Measurements from ENCODE around the gene SIRT1. TPM values are rescaled to one million over a fixed set of nuclear protein-coding genes. Genes with fewer than 3 reads are reported as not detected.

SIRT1 gene
- total RNA-seq, 1 experiment from 2014 or later, result 22.8 TPM

GRCh38 chr10:67851186-67851585 is 33.3 kb upstream of the SIRT1 start:
- CTCF ChIA-PET, result interaction anchor here (2.2 kb wide), 1 partner anchor 361 kb away, joined by 5 read pairs; no protein-coding TSS in a partner anchor
- intact Hi-C loops (cut with micrococcal nuclease), result loop anchor here (10.0 kb wide), 1 partner anchor 484 kb away; the partner anchor contains the start of genes HNRNPH3 and PBLD
- Histone ChIP-seq H3K27ac (ENCODE audit: low read depth, low read length) (no peak overlapping the region), H2AFZ (ENCODE audit: low read depth, low read length, poor library complexity, severe bottlenecking) (no peak overlapping the region), H3K9me3 (ENCODE audit: control insufficient read depth in 1 of 2, insufficient read depth in 1 of 2, low read depth in 1 of 2, low read length in 2 of 2) (no peaks in the 10 kb centered on the region), H3K36me3 (ENCODE audit: control insufficient read depth in 1 of 2, insufficient read depth in 2 of 2, low read length in 2 of 2) (no peaks in the 10 kb centered on the region), H3K4me2 (ENCODE audit: low read length) (no peak overlapping the region), H3K9ac (ENCODE audit: low read length) (no peak overlapping the region), H3K79me2 (ENCODE audit: insufficient read depth, low read length) (no peaks in the 10 kb centered on the region), H3K27me3 (ENCODE audit: insufficient read depth, low read length) (no peaks in the 10 kb centered on the region), H3K9me2 (ENCODE audit: insufficient read depth) (no peaks in the 10 kb centered on the region), H4K20me1 (ENCODE audit: insufficient read depth) (no peaks in the 10 kb centered on the region), H3K4me3 (replicated peaks in 1 of 2; ENCODE audit: low read depth in 1 of 2, low read length in 2 of 2) (no peak overlapping the region), H3K4me1 (ENCODE audit: control insufficient read depth in 1 of 2, insufficient read depth in 2 of 2, low read length in 2 of 2) (0 out of 4 replicates have a peak, but pooled peaks cover 0 to 2% of the 10 kb centered on the region in 2 experiments)
- BruUV-seq (replicated peaks), result no TSS peak
- DNase-seq (ENCODE audit: low read depth, low spot score) (no peak), ATAC-seq (no peak)
- TF ChIP-seq SIN3A (IDR thresholded peaks at IDR 0.05; ENCODE audit: low read depth), result no peak
- TF ChIP-seq ZFX (IDR thresholded peaks at IDR 0.05), result no peak
- no peak for TF ChIP-seq EGR1 (IDR thresholded peaks at IDR 0.05; ENCODE audit: low read depth)
- TF ChIP-seq CEBPB (IDR thresholded peaks at IDR 0.05; ENCODE audit: low read depth), result no peak
- TF ChIP-seq, protein P1, sequence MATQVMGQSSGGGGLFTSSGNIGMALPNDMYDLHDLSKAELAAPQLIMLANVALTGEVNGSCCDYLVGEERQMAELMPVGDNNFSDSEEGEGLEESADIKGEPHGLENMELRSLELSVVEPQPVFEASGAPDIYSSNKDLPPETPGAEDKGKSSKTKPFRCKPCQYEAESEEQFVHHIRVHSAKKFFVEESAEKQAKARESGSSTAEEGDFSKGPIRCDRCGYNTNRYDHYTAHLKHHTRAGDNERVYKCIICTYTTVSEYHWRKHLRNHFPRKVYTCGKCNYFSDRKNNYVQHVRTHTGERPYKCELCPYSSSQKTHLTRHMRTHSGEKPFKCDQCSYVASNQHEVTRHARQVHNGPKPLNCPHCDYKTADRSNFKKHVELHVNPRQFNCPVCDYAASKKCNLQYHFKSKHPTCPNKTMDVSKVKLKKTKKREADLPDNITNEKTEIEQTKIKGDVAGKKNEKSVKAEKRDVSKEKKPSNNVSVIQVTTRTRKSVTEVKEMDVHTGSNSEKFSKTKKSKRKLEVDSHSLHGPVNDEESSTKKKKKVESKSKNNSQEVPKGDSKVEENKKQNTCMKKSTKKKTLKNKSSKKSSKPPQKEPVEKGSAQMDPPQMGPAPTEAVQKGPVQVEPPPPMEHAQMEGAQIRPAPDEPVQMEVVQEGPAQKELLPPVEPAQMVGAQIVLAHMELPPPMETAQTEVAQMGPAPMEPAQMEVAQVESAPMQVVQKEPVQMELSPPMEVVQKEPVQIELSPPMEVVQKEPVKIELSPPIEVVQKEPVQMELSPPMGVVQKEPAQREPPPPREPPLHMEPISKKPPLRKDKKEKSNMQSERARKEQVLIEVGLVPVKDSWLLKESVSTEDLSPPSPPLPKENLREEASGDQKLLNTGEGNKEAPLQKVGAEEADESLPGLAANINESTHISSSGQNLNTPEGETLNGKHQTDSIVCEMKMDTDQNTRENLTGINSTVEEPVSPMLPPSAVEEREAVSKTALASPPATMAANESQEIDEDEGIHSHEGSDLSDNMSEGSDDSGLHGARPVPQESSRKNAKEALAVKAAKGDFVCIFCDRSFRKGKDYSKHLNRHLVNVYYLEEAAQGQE (IDR thresholded peaks at IDR 0.05; ENCODE audit: low read depth), result no peak
- no peak for TF ChIP-seq YY1 (IDR thresholded peaks at IDR 0.05; ENCODE audit: extremely low read depth, insufficient replicate concordance, low read depth, low read length)
- POLR2A ChIA-PET, result no interaction called here
- RAD21 ChIA-PET (ENCODE audit: low non-redundant PET in 1 of 2, low total read pairs in 2 of 2, uncharacterized antibody in 2 of 2, unreplicated experiment in 2 of 2), result no interaction called here

DNA sequence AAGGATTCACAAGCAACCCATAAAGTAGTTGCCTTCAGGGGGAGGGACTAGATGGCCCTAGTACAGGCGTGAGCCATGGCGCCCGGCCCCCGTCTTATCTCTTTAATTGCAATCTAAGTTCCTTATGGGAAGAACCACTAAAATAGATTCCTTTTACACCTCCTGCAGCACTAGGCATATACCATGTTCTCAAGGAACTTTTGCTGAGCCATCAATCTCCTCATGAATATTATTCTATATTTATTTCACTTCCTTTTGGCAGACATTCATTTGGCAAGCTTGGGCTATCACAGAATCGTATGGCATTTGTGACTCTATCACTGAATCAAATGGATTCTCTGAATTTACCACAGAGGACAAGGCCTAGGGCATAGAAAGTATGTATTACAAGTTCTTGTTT is 31.7 kb upstream of the SIRT1 start:
- no peak overlapping the region for H3K4me2 ChIP-seq (ENCODE audit: low read length)
- POLR2A ChIA-PET, result no interaction called here
- H3K4me1 ChIP-seq (ENCODE audit: control insufficient read depth in 1 of 2, insufficient read depth in 2 of 2, low read length in 2 of 2), result 0 out of 4 replicates have a peak, but pooled peaks cover 0 to 2% of the 10 kb centered on the region in 2 experiments
- no peaks in the 10 kb centered on the region for H3K9me2 ChIP-seq (ENCODE audit: insufficient read depth)
- H3K27ac ChIP-seq (ENCODE audit: low read depth, low read length), result no peak overlapping the region
- no peak overlapping the region for H2AFZ ChIP-seq (ENCODE audit: low read depth, low read length, poor library complexity, severe bottlenecking)
- RAD21 ChIA-PET (ENCODE audit: low non-redundant PET in 1 of 2, low total read pairs in 2 of 2, uncharacterized antibody in 2 of 2, unreplicated experiment in 2 of 2), result no interaction called here
- TF ChIP-seq FOSL1 (IDR thresholded peaks at IDR 0.05; ENCODE audit: low read depth), result no peak
- TF ChIP-seq, protein P2, sequence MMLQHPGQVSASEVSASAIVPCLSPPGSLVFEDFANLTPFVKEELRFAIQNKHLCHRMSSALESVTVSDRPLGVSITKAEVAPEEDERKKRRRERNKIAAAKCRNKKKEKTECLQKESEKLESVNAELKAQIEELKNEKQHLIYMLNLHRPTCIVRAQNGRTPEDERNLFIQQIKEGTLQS (IDR thresholded peaks at IDR 0.05), result no peak
- intact Hi-C loops (cut with micrococcal nuclease), result loop anchor here (10.0 kb wide), 1 partner anchor 482 kb away; the partner anchor contains the start of genes HNRNPH3 and PBLD
- no peak overlapping the region for H3K4me3 ChIP-seq (replicated peaks in 1 of 2; ENCODE audit: low read depth in 1 of 2, low read length in 2 of 2)
- DNase-seq (ENCODE audit: low read depth, low spot score) (no peak), ATAC-seq (no peak)
- no peaks in the 10 kb centered on the region for H3K9me3 ChIP-seq (ENCODE audit: control insufficient read depth in 1 of 2, insufficient read depth in 1 of 2, low read depth in 1 of 2, low read length in 2 of 2)
- CTCF ChIA-PET, result interaction anchor here (2.2 kb wide), 1 partner anchor 360 kb away, joined by 5 read pairs; no protein-coding TSS in a partner anchor
- H3K9ac ChIP-seq (ENCODE audit: low read length), result no peak overlapping the region
- H4K20me1 ChIP-seq (ENCODE audit: insufficient read depth), result no peaks in the 10 kb centered on the region
- H3K27me3 ChIP-seq (ENCODE audit: insufficient read depth, low read length), result no peaks in the 10 kb centered on the region
- BruUV-seq (replicated peaks), result no TSS peak
- H3K36me3 ChIP-seq (ENCODE audit: control insufficient read depth in 1 of 2, insufficient read depth in 2 of 2, low read length in 2 of 2), result no peaks in the 10 kb centered on the region
- H3K79me2 ChIP-seq (ENCODE audit: insufficient read depth, low read length), result no peaks in the 10 kb centered on the region

All from HCT116 (cell line).